HG02870 (cell line): Measurements from ENCODE around the gene RNF144B.
"Not testable (repeated sequence)": the region's sequence is repeated elsewhere in the genome, so short reads cannot be mapped to it uniquely, and the experiment has no call there.

Experiments
- ATAC-seq: cut with Tn5 transposase; IDR thresholded peaks from one replicate; pipeline ENCODE4 v1.9.1; 2021; ENCODE audit warnings: mild to moderate bottlenecking, moderate library complexity; ENCODE audit not compliant: unreplicated experiment

Gene RNF144B

GRCh38 chr6:18405477-18406293, 18.5 kb downstream of the RNF144B start:
- ATAC-seq: no peak

GRCh38 chr6:18406955-18407749, 20.0 kb downstream of the RNF144B start:
- no peak for ATAC-seq

- ATAC-seq: not testable (repeated sequence)
Measured at GRCh38 chr6:18409602-18410001, 22.5 kb downstream of the RNF144B start.

- no peak for ATAC-seq
Measured at GRCh38 chr6:18410412-18410811, 23.3 kb downstream of the RNF144B start.

DNA sequence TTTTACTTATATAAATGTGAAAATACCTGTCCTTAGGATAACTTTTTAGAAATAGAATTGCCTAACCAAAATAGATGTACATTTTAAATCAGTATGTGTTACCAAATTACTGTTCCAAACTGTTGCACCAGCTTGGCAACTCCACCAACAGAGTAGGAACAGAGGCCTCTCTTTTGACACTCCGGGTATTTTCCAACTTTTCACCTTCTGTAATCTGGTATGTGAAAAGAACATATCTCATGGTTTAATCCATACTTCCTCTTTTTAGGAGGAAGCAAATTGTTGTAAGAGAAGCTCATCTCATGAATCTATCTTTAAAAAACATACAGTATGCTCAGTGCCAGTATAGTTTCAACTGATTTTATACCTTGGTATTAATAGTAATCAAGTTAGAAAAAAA, 24.9 kb downstream of the RNF144B start:
- ATAC-seq: no peak

DNA sequence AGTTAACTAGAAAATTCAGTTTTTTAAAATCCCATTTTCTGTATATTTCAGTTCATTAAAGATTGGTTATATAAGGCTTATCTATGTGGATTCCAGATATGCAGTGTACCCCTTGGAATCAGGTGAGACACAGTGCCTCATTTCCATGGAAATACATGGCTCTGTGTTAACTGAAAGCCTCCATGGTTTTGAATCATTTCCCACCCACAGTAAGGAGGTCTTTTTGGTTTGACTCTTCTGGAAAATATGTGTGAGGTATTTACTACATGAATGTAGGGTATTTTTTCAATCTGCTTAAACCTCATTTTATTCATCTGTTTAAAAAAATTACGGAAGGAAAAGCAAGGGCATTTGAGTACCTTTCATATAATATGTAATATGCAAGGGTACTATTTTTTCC, 25.5 kb downstream of the RNF144B start:
- no peak for ATAC-seq

DNA sequence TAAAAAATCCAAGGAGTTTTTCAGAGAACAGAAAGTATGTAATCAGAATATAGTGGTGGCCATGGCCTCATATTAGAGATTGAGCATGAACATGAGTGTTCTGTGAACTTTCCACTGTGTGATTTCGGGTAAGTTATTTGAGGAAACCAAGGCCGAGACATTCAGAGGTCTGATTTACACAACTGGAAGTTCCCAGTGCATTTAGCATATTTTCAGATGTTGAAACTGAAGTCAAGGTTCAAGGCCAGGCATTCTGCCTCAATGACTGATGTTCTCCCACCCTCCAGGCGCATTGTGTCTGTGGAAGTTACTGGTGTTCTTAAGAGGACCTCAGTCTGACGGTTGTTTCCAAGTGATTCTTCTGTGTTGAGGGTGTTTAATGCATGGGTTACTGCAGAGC, 26.2 kb downstream of the RNF144B start:
- no peak for ATAC-seq

DNA sequence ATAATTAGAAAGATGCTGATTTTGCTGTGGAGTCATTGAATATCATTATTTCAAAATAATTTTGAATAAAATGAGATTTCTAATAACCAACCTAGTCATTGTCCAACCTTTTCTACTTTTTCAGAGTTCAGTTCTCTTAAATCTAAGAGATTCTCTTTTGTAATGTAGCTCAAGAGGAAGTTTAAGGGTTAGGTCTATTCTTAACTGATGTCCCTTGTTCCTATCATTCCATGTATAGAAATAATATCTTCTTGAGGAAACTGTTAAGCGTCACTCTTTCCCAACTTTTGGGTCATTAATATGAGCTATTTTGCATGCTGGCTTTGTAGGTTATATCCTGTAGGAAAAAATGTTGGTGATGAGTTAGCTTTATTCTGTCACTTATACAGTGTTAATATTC, 27.0 kb downstream of the RNF144B start:
- ATAC-seq: no peak

DNA sequence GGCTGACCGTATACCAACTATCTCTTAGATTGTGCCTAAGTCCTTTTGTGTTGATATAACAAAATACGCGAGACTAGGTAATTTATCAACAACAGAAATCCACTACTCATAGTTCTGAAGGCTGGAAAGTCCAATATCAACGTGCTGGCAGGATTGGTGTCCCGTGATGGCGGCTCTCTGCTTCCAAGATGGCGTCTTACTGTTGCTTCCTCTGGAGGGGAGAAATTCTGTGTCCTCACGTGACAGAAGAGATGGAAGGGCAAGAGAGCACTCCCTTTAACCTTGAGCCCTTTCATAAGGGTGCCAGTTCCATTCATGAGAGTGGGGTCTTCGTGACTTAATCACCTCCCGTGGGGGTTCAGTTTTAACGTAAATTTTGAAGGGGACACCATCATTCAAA, 28.1 kb downstream of the RNF144B start:
- ATAC-seq: no peak

- no peak for ATAC-seq
Measured at GRCh38 chr6:18415671-18416340, 28.7 kb downstream of the RNF144B start.

DNA sequence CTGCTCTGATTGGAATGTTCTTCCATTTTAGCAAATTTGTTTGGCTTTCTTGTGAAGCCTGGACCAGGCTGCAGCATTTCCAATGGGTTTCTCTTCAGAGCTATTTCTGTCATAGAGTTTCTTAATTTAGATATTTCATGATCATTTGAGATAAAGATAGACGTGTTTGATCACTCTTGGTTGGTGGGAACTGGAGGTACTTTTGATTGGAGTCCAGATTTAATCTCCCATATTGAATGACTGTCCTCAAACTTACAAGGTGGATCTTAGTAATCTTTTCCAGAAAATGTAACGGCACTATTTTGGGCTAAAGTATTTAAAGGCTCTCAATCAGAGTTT, 29.2 kb downstream of the RNF144B start:
- ATAC-seq: no peak

DNA sequence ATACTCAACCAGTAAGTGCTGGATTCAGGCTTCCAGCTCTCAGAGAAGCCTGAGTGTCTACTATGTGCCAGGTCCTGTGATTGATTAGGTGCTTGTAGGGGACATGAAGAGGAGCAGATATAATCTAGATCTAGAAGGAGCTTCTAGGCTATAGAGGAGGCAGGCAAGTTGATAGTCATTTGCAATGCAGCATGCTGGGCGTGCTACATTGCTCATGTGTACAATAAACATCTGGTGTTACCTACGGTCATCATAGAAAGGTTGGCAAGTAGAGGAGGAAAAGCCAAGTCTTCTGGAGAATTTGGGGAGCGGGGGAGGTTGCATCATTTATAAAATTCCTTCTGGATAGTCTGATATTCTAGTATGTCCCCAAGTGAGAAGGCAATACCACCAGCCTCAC, 33.2 kb downstream of the RNF144B start:
- no peak for ATAC-seq

- ATAC-seq: no peak
Measured at GRCh38 chr6:18422136-18422535, 35.0 kb downstream of the RNF144B start.

GRCh38 chr6:18423426-18423825, 36.3 kb downstream of the RNF144B start:
- ATAC-seq: no peak

- ATAC-seq: no peak
Measured at GRCh38 chr6:18424201-18424600, 37.1 kb downstream of the RNF144B start.

DNA sequence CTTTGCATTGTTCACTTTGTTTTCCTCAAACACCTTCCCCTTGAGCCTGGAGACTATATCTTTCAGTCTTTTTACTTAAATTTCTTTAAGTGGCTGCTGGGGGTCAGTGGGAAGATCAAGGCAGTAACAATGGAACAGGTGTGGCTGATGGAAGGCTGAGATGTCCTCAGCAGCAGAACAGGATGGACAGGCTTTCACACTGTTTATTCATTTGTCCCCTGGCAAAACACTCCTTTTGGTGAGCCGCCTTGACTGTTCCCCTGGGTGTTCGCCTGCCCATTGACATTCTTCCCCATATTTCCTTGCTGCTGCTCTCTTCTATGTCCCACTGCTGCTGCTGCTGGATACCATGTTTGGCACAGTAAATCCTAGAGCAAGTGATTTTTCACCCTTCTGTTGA, 38.1 kb downstream of the RNF144B start:
- ATAC-seq: no peak

DNA sequence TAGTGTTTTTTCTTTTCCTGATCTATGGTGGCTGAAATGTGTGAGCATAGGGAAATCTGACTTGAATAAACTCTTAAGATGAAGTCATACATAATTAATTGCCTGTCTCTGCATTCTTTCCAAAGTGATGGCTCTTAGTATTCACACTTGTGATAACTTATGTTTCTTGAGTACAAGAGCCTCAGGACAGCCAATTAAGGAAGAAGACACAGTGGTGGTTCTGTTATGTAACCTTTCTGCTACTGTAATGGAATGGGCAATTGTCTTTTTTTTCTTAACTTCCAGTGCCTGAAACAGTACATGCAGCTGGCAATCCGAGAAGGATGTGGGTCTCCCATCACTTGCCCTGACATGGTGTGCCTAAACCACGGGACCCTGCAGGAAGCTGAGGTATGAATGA, 40.1 kb downstream of the RNF144B start:
- ATAC-seq: no peak

DNA sequence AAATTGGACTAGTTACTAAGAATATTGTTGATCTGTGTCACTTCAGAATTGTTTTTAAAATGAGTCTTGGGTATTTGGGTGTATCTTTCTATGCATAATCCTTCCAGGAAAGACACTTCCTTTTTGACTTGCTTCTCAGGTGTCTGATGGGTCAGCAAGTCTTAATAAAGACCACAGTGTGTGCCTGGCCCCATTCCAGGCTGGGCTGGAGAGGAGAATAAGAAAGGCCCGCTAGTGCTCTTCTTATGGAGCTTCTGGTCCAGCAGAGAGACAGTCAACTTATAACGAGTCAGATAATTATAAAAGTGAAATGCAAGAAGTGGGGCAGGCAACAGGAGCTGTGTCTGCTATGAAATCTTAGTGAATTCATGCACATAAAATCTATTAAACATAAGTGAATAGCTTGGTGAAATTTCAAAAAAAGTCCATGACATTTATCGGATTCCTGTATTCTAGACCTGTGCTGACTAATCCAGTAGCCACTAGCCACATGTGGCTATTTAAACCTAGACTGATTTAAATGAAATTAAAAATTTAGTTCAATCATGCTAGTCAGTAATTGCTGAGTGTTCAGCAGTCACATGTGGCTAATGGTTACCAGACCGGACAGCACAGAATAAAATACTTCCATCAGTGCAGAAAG, 42.6 kb downstream of the RNF144B start:
- ATAC-seq: no peak

- no peak for ATAC-seq
Measured at GRCh38 chr6:18431581-18431980, 44.4 kb downstream of the RNF144B start.

DNA sequence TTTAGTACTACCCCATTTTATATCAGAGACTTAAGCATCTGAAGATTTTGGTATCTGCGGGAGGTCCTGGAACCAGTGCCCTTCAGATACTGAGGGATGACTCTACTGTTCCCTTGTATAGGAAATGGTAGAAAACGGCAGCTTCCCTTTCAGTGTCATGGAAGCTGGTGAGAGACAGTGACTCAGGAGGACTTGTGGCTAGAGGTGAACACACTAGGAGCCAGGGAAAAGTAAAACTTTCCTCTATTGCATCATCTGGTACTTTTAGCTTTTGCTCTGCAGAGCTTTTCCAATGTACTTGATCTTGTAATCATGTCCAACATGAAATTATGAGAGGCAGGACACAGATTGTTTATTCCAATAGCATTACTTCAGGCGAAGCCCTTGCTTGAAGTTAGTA, 45.0 kb downstream of the RNF144B start:
- no peak for ATAC-seq

- no peak for ATAC-seq
Measured at GRCh38 chr6:18432619-18433018, 45.5 kb downstream of the RNF144B start.
